ENCODE data around the gene MASP2. TPM values are rescaled to one million over a fixed set of nuclear protein-coding genes. Genes with fewer than 3 reads are reported as not detected.

Gene MASP2
- total and polyA plus RNA-seq, 3 experiments from 2014 or later: 0.18 to 0.20 TPM; not detected in 1

DNA sequence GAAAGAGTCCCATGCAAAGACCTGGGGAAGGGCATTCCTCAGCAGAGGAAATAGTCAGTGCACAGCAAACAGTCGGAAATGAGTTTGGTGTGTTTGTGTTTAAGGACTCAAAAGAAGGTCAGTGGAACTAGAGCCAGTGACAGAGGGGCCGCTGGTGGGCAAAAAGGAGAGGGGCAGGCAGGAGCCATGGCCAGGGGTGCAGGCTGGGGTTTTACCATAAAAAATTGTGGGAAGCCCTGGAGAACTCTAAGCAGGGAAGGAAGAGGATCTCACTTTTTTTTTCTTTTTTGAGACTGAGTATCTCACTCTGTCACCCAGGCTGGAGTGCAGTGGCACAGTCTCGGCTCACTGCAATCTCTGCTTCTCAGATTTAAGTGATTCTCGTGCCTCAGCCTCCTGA is 68.3 kb downstream of the MASP2 start:
- CTCF ChIA-PET: no interaction called here
- no peaks in the 10 kb centered on the region for H3K36me3 ChIP-seq (ENCODE audit: insufficient read depth, low read length)
- H3K27ac Mint-ChIP-seq: no peak overlapping the region

More for the DNA sequence above, 68.3 kb downstream of the MASP2 start:
- Histone ChIP-seq H3K4me3 (ENCODE audit: low read length) (no peak overlapping the region), H3K27ac (ENCODE audit: low read depth, low read length) (no peak overlapping the region), H3K4me1 (ENCODE audit: insufficient read depth, low read length) (no peaks in the 10 kb centered on the region), H3K27me3 (ENCODE audit: insufficient read depth, low read length, poor library complexity, severe bottlenecking) (peaks cover 4% of the 10 kb centered on the region), H3K9me3 (ENCODE audit: low read length) (no peaks in the 10 kb centered on the region)
- no peak overlapping the region for H3K4me3 Mint-ChIP-seq
- no peaks in the 10 kb centered on the region for H3K4me1 Mint-ChIP-seq
- H3K36me3 Mint-ChIP-seq: no peaks in the 10 kb centered on the region
- H3K9me3 Mint-ChIP-seq: no peaks in the 10 kb centered on the region
- POLR2A ChIA-PET: no interaction called here
- peaks cover 14 to 51% of the 10 kb centered on the region in 2 donors for H3K27me3 Mint-ChIP-seq
- no peak for DNase-seq

Other genes starting within 250 kb of the MASP2 start
- gene TARDBP, start 34.6 kb downstream of the MASP2 start, total RNA-seq: 100 to 1,000 TPM; 215 to 239 TPM
- gene TARDBP, start 34.6 kb downstream of the MASP2 start, polyA plus RNA-seq: 74.5 TPM
- 100 to 1,000 TPM; 423 to 438 TPM for gene SRM, start 12.8 kb upstream of the MASP2 start, total RNA-seq
- 169 TPM for gene SRM, start 12.8 kb upstream of the MASP2 start, polyA plus RNA-seq
- gene EXOSC10, start 52.6 kb upstream of the MASP2 start, total RNA-seq: 10 to 100 TPM; 92.9 to 94.0 TPM
- gene EXOSC10, start 52.6 kb upstream of the MASP2 start, polyA plus RNA-seq: 46.4 TPM
- gene ANGPTL7, start 142.1 kb upstream of the MASP2 start, total RNA-seq: not detected
- gene ANGPTL7, start 142.1 kb upstream of the MASP2 start, polyA plus RNA-seq: not detected
- gene MTOR, start 215.3 kb upstream of the MASP2 start, total RNA-seq: 10 to 100 TPM; 53.9 to 55.2 TPM
- 8.0 TPM for gene MTOR, start 215.3 kb upstream of the MASP2 start, polyA plus RNA-seq
- 10 to 100 TPM; 35.7 to 41.8 TPM for gene UBIAD1, start 226.0 kb upstream of the MASP2 start, total RNA-seq
- gene UBIAD1, start 226.0 kb upstream of the MASP2 start, polyA plus RNA-seq: 31.4 TPM